Body of pancreas (tissue), 4 donors: ENCODE measurements around the gene CDH4.

Source experiments
- CTCF ChIP-seq, 7 experiments: fragments of 450-650 bp in 4 of 7; fragments of 200-600 bp in 3 of 7; sonication (generic) in 3 of 7; IDR thresholded peaks; one replicate each; pipeline ENCODE4 v1.5.1; 2016 to 2019; ENCODE audit warnings: antibody characterized with exemption in 7 of 7
- POLR2A ChIP-seq, 3 donors: fragments of 450-650 bp; IDR thresholded peaks; one replicate each; pipeline ENCODE4 v1.6.1; 2016; ENCODE audit warnings: antibody characterized with exemption in 3 of 3, mild to moderate bottlenecking in 2 of 3

- TF ChIP-seq CTCF (IDR thresholded peaks at IDR 0.05): no peak
- no peak for TF ChIP-seq POLR2A (IDR thresholded peaks at IDR 0.05)
Observed at GRCh38 chr20:61220131-61220530, 31.9 kb upstream of the CDH4 start.
